ENCODE results near the gene MT1M. TPM values are rescaled to one million over a fixed set of nuclear protein-coding genes. Genes with fewer than 3 reads are reported as not detected.

Gene MT1M
- 1.5 TPM in 1 of 2 replicates, not detected in the other for total RNA-seq

GRCh38 chr16:56632156-56632847 lies at the start of gene MT1M:
MT1M (plus strand) TSS chr16:56632659; CDS start chr16:56632732, 73 bp downstream.

GRCh38 chr16:56589141-56590039 lies 43.1 kb upstream of the MT1M start, which contains the start of gene MT3:
MT3 (plus strand) TSS chr16:56589528; CDS start chr16:56589591, 63 bp downstream.

GRCh38 chr16:56608043-56608875 lies 24.2 kb upstream of the MT1M start, which contains the start of gene MT2A:
MT2A (plus strand) TSS chr16:56608584; CDS start chr16:56608656, 72 bp downstream.

GRCh38 chr16:56625140-56625942 lies 7.1 kb upstream of the MT1M start, which contains the start of gene MT1E:
MT1E (plus strand) TSS chr16:56625781; CDS start chr16:56625852, 71 bp downstream.

DNA sequence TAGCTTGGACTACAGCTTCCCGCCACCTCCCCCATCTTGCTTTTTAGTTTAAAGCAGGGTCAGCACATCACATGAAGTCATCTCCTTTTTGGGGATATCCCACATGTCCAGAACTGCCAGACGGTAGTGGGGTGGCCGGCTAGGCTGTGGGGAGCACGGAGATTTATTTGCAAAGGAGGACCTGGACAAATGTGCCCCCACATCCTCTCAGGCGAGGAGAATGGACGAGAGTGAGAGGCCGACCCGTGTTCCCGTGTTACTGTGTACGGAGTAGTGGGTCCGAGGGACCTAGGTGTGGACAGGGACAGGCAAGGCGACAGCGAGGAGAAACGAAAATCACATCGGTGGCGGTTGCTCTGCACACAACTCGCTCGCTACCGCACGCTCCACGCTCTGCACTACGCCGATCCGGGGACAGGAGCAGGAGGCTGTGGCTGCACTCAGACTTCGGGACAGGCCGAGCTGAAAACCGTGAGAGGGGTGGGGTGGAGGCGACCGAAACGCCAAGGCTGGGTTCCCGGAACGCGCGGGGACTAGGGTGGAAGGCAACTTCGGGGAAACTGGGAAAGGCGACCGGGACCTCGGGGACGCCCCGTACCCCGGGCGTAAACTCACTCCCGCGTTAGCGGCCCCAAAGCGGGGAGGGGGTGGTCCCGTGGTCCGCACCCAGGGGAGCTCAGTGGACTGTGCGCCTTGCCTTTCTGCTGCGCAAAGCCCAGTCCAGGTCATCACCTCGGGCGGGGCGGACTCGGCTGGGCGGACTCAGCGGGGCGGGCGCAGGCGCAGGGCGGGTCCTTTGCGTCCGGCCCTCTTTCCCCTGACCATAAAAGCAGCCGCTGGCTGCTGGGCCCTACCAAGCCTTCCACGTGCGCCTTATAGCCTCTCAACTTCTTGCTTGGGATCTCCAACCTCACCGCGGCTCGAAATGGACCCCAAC lies 5.6 kb downstream of the MT1M start, which contains the start of gene MT1A:
TSS of gene MT1A (plus strand) at position 853 of the 937 bp plus-strand sequence. CDS start at position 926, 73 bp downstream.

DNA sequence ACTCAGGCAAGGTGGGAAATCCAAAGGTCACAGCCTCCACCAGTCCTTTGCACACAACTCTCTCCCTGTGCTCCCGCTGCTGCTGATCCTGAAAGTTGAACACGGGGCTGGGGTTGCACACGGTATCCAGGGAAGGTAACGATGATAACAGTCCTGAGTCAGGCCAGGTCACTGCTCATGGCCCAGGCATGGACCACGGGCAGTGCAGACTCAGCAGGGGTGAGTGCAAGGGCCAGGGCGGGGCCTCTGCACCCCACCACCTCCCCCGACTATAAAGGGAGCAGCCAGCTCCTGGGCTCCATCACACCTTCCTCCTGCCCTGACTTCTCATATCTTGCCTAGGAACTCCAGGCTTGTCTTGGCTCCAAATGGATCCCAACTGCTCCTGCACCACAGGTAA lies 19.1 kb downstream of the MT1M start, which contains the start of gene MT1B:
TSS of gene MT1B (plus strand) at position 301 of the 400 bp plus-strand sequence. CDS start at position 369, 68 bp downstream.

DNA sequence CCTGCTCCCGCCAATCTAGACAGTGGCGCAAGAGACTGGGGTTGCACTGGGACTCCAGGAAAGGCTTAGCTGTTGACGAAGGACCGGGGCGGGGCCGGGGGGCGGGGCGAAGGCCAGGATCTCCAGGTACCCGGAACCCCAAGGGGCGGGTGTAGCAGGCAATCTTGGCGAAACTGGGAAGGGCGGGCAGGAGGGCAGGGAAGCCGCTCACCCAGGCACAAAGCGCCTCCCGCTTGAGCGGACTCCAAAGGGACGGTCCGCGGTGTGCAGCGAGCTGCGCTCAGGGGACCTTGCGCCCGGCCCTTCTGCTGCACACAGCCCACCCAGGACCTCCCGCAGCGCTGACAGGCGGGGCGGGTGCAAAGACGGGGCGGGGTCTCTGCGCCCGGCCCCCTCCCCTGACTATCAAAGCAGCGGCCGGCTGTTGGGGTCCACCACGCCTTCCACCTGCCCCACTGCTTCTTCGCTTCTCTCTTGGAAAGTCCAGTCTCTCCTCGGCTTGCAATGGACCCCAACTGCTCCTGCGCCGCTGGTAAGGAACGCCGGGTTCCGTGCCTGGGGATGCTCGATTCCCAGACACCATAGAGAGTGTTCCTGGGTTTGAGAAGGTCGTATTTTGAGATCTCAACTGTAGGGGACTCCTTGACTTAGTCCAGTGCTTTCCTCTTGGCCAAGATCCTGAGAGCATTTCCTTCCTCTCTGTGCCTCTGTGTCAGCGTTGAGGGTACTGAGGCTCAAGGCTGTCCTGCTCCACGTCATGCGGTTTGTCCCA lies 25.3 kb downstream of the MT1M start, which contains the start of gene MT1F:
TSS of gene MT1F (plus strand) at position 405 of the 772 bp plus-strand sequence. CDS start at position 505, 100 bp downstream.

GRCh38 chr16:56667581-56668571 lies 35.4 kb downstream of the MT1M start, which contains the start of gene MT1G:
MT1G (minus strand) TSS chr16:56668065; CDS start chr16:56667993, 72 bp downstream.

DNA sequence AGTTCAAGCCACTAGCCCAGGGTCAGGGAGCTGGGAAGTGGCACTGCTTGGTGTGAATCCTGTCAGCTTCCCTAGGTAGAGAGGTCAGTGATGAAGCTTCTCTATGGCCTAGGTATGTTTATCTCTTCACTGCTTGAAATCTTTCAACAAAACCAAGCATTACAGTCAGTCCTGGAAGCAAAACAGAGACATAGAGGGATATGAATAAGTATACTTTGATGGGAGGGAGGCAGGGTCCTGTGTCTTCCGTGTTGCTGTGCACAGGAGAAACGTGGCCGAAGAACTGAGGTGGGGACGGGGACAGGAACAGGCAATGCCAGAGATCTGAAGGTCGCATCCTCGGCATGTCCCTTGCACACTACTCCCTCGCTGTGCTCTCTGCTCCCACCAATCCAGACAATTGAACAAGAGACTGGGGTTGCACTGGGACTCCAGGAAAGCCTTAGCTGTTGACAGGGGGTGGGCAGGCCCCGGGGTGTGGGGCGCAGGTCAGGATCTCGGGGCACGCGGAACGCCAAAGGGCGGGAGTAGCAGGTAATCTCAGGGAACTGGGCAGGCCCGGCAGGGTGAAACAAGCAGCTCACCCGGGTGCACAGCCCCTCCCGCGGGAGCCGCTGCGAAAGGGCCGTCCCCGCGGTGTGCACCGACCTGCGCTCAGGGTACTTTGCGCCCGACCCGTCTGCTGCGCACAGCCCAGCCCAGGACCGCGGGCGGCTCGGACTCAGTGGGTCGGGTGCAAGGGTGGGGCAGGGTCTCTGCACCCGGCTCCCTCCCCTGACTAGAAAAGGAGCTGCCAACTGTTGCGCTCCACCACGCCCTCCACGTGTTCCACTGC lies 36.8 kb downstream of the MT1M start, which contains the start of gene MT1H:
TSS of gene MT1H (plus strand) at position 810 of the 835 bp plus-strand sequence. CDS start 71 bp downstream, outside the sequence.

GRCh38 chr16:56681939-56682702 lies 49.7 kb downstream of the MT1M start, which contains the start of gene MT1X:
MT1X (plus strand) TSS chr16:56682470; CDS start chr16:56682541, 71 bp downstream.

Other genes with a start within 250 kb of the MT1M start
- 285 and 317 TPM in 2 replicates for gene AMFR, start 207.1 kb upstream of the MT1M start, total RNA-seq
- 59.6 and 129 TPM in 2 replicates for gene NUDT21, start 181.3 kb upstream of the MT1M start, total RNA-seq
- 97.6 and 100.0 TPM in 2 replicates for gene OGFOD1, start 181.1 kb upstream of the MT1M start, total RNA-seq
- 46.3 and 47.3 TPM in 2 replicates for gene BBS2, start 112.6 kb upstream of the MT1M start, total RNA-seq
- not detected in 2 replicates for gene MT4, start 67.6 kb upstream of the MT1M start, total RNA-seq
- gene MT3, start 43.1 kb upstream of the MT1M start, total RNA-seq = 0.59 TPM in 2 replicates
- 92.7 and 183 TPM in 2 replicates for gene MT2A, start 24.1 kb upstream of the MT1M start, total RNA-seq
- gene MT1E, start 6.9 kb upstream of the MT1M start, total RNA-seq = 86.1 and 156 TPM in 2 replicates
- 1.1 TPM in 1 of 2 replicates, not detected in the other for gene MT1A, start 6.0 kb downstream of the MT1M start, total RNA-seq
- not detected in 2 replicates for gene MT1B, start 19.2 kb downstream of the MT1M start, total RNA-seq
- 2.0 TPM in 1 of 2 replicates, not detected in the other for gene MT1F, start 25.3 kb downstream of the MT1M start, total RNA-seq
- 1.3 TPM in 1 of 2 replicates, not detected in the other for gene MT1G, start 35.4 kb downstream of the MT1M start, total RNA-seq
- gene MT1H, start 37.2 kb downstream of the MT1M start, total RNA-seq = not detected in 2 replicates
- 16.5 and 18.4 TPM in 2 replicates for gene MT1X, start 49.8 kb downstream of the MT1M start, total RNA-seq
- gene NUP93, start 97.5 kb downstream of the MT1M start, total RNA-seq = 45.2 and 55.7 TPM in 2 replicates
- gene SLC12A3, start 232.5 kb downstream of the MT1M start, total RNA-seq = not detected in 2 replicates